Measurements from ENCODE around the gene ZNF189.

- TF ChIP-seq GABPA (IDR thresholded peaks at IDR 0.05; ENCODE audit: low read depth), result no peak
- TF ChIP-seq POLR2AphosphoS5 (IDR thresholded peaks at IDR 0.05; ENCODE audit: low read depth), result no peak
- TF ChIP-seq CTCF (IDR thresholded peaks at IDR 0.05; ENCODE audit: insufficient read depth, low read length), result no peak
- TF ChIP-seq REST (IDR thresholded peaks at IDR 0.05; ENCODE audit: insufficient replicate concordance, low read depth), result no peak
- TF ChIP-seq SPI1 (IDR thresholded peaks at IDR 0.05; ENCODE audit: borderline replicate concordance, low read depth), result no peak
Measured at GRCh38 chr9:101371813-101372212, 26.8 kb upstream of the ZNF189 start.
